ENCODE results near the gene SPANXB1. TPM values are rescaled to one million over a fixed set of nuclear protein-coding genes. Genes with fewer than 3 reads are reported as not detected.
"Not testable (repeated sequence)": the region's sequence is repeated elsewhere in the genome, so short reads cannot be mapped to it uniquely, and the experiment has no call there.

SPANXB1 gene, protein sequence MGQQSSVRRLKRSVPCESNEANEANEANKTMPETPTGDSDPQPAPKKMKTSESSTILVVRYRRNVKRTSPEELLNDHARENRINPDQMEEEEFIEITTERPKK
- not detected for polyA plus RNA-seq (2013, experiment 1 of 2; ENCODE audit: insufficient read length)
- polyA plus RNA-seq (2013, experiment 2 of 2; ENCODE audit: insufficient read length): not detected

DNA sequence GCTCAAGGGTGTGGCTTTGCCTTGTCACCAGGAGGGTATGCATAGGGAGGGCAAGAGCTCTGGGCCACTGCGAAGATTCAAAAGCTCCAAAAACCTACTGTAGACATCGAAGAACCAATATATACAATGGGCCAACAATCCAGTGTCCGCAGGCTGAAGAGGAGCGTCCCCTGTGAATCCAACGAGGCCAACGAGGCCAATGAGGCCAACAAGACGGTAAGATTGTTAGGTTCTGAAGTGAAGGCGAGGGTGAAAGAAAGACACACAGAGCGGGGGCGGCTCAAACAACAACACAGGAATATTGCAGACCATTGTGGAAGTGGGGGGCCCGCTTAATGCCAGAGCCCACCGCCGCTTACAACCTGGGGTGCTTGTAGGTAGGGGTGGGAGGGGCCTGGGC, at the start of gene SPANXB1:
TSS of gene SPANXB1 (plus strand) at position 27 of the 400 bp plus-strand sequence. CDS start at position 127, 100 bp downstream.
- not testable (repeated sequence) for DNase-seq

DNA sequence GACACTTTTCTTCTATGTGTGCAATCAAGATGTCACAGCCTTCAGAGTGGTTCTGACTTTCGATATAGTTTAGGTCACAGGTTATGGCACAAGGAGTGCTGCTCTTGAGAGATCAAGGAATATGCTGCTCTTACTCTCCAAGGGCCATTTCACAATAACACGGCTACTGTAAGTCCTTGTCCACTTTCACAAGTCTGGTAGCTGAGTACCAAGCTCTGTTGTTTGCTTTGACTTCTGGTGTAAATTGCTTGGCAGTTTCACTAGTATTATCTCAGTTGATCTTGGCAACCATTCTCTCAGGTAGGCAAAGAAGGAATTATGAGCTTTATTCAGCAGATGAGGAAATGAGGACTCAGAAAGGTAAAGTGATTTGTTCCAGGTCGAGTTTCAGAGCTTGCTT, 35.4 kb upstream of the SPANXB1 start:
- DNase-seq: no peak

DNA sequence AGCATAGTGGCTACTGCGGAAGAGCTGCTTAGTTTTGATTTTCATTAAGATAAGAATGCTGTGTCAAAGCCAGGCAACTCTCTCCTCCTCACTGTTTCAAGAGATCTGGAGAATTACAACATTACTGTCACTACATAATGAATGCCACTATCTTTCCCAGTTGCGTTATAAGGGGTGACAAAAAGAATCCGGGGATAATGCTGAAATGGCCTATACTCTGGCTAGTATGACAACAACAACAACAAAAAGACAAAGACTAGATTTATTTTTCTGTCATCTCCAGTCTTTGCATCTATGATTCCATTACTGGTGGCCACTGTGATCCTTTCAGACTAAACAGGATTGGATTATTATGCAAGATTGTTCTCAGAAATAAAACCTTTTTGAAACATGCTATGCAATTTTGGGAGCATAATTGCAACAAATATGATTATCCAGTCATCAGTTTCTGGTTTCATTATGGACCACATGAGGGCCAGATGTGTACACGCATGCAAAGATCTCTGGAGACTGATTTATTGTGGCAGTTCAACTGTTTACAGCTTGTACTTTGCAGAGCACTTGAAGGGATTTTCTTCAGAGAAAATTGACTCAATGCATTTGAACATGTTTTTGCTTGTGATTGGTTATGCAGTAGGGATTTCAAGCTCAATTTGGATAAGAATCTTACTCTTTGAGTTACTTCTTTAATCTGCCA, 31.1 kb upstream of the SPANXB1 start:
- DNase-seq: no peak

DNA sequence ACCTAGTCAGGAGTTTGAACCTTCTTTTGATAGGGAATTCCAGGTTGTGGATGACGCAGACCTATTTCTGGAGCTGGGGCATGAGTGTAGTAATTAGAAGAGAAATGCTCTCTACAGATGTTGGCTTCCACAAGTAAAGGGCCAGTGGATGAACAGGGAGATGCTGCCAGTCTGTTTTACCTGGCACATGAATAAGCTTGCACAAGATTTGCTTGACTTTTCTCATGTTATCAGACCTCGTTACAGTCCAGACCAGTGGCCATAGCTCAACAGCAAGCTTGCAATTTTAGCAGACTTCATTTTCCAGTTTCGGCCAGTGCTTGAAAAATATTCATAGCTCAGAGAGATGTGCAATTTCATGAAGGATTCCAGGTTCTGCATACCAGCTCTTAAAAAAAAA, 26.9 kb upstream of the SPANXB1 start:
- DNase-seq: no peak

DNA sequence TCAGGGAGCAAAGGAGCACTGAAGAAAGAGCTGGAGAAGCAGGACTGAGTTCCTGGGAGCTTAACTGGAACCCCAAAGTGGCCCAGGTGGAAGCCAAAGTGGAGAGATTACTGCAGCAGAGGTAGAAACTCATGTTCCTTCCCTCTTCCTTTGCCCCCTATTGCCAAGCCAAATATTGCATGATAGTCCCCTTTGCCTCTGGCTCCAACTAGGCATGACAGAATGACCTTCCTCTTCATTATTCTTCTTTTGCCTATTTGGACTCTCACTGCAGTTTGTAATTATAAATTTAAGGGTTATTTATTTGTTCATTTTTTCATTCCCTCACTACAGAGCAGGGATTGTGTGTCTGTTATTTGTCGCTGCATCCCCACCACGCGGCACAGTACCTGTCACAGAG, 22.1 kb upstream of the SPANXB1 start:
- DNase-seq: no peak

DNA sequence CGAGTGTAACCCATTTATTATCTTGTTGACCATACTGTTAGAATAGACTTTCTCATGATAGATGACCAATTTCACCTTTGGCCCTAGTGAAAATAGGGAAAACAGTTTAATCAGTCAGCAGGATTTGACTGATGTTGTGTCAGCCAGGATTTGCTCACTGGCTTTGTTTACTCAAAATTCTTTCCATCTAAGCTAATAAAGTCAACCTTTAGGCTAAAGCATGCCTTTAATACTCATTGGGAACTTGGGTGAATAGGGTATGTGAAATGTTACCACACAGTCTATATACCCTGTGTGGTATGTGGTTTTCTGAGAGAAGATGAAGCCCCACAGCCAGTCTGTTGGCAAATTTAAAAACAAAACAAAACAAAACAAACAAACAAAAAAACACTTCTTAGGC, 18.7 kb upstream of the SPANXB1 start:
- DNase-seq: no peak

DNA sequence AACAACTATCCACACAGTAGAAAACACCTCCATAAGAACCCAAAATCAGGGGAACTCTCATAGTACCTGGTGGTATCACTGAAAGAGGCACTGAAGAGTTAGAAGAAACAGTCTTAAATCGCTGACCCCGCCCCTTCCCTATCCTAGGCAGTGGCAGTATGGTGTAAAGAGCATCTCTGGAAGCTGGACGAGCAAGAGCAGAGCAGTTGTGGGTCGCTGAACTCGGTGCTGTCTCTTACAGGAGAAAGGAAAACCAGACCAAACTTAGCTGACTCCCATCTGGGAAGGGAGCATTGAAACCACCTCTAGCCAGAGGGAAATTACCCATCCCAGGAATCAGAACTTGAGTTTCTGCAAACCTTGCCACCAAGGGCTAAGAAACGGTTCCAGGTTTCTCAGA, 2.8 kb downstream of the SPANXB1 start:
- not testable (repeated sequence) for DNase-seq

DNA sequence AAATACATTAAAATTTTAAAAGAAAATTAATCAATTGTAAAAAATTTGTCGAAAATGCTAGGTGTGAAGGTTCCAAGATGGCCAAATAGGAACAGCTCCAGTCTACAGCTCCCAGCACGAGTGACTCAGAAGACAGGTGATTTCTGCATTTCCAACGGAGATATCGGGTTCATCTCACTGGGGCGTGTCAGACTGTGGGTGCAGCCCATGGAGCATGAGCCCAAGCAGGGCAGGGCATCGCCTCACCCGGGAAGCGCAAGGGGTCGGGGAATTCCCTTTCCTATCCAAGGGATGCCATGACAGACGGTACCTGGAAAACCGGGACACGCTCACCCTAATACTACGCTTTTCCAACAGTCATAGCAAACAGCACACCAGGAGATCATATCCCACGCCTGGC, 41.9 kb downstream of the SPANXB1 start:
- not testable (repeated sequence) for DNase-seq

DNA sequence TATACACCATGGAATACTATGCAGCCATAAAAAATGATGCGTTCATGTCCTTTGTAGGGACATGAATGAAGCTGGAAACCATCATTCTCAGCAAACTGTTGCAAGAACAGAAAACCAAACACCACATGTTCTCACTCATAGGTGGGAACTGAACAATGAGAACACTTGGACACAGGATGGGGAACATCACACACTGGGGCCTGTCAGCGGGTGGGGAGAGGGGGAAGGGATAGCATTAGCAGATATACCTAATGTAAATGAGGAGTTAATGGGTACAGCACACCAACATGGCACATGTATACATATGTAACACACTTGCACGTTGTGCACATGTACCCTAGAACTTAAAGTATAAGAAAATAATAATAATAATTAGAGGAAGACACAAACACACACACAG, 47.5 kb downstream of the SPANXB1 start:
- not testable (repeated sequence) for DNase-seq

DNA sequence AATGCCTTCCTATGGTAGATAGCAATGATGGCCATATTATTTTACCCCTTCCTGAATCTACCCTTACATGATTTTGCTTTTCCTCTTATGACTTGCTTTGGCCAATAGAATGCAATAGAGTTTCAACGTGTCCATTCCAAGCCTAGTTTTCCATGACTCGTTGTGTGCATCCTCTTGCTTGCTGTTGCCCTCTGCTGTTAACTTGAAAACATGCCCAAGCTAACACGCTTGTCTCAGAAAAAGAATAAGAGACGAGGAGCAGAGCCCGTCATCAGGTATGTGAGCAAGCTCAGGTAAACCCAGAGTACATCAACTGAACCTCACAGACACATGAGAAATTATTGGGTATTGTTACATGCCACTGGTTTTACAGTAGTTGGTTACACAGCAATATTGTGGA, 49.7 kb downstream of the SPANXB1 start:
- DNase-seq: not testable (repeated sequence)

Data from fibroblast of skin of abdomen (primary cell).